ENCODE data around the gene MTMR12. TPM values are rescaled to one million over a fixed set of nuclear protein-coding genes. Genes with fewer than 3 reads are reported as not detected.
A peak's percentile ranks its signal among the peaks of the same experiment; 100 is the strongest.

Gene MTMR12
- total RNA-seq, 8 experiments from 2014 or later, result 6.3 to 22.1 (median 13.2) TPM

- WGBS, 10 experiments, result 36 to 100% (median 100%) methylated on average over 1 to 2 of the region's 2 CpGs; no CpG with 5 or more reads in 3 of the 10 experiments
- in situ Hi-C loops (cut with MboI; ENCODE audit: low pct_unique_long_range_greater_than_20kb in 2 of 9, low sequenced_read_pairs in 9 of 9, unreplicated experiment in 9 of 9), result no loop called here
- Histone ChIP-seq H3K27ac (no peak overlapping the region), H3K4me1 (replicated peaks in 1 of 2) (peaks cover 0 to 11% of the 10 kb centered on the region in 2 donors), H3K4me3 (no peak overlapping the region)
- peak in 1 of 8 experiments; percentile 13 for ATAC-seq (replicated peaks in 6 of 8)
These were observed 57.2 kb downstream of the MTMR12 start for GRCh38 chr5:32255540-32255900.

GRCh38 chr5:32254881-32255539 is 57.7 kb downstream of the MTMR12 start:
- in situ Hi-C loops (cut with MboI; ENCODE audit: low pct_unique_long_range_greater_than_20kb in 2 of 9, low sequenced_read_pairs in 9 of 9, unreplicated experiment in 9 of 9), result no loop called here
- H3K4me3 ChIP-seq, result no peak overlapping the region
- peaks cover 0 to 11% of the 10 kb centered on the region in 2 donors for H3K4me1 ChIP-seq (replicated peaks in 1 of 2)
- peak in 4 of 8 experiments; percentile 23 to 93 (median 86) for ATAC-seq (replicated peaks in 6 of 8)
- 0 to 100% (median 83%) methylated on average over 1 to 5 of the region's 5 CpGs; no CpG with 5 or more reads in 1 of the 10 experiments for WGBS, 10 experiments
- no peak overlapping the region for H3K27ac ChIP-seq

GRCh38 chr5:32251871-32252458 is 60.8 kb downstream of the MTMR12 start:
- Histone ChIP-seq H3K4me1 (replicated peaks in 1 of 2) (peaks cover 0 to 11% of the 10 kb centered on the region in 2 donors), H3K4me3 (no peak overlapping the region), H3K27ac (peak overlapping the region in 1 of 2 donors; percentile 25)
- WGBS, 10 experiments, result 12 to 89% (median 62%) methylated on average over 2 to 8 of the region's 8 CpGs
- peak in 6 of 8 experiments; percentile 8 to 56 (median 30) for ATAC-seq (replicated peaks in 6 of 8)
- in situ Hi-C loops (cut with MboI; ENCODE audit: low pct_unique_long_range_greater_than_20kb in 2 of 9, low sequenced_read_pairs in 9 of 9, unreplicated experiment in 9 of 9), result no loop called here

GRCh38 chr5:32249668-32250067 is 63.1 kb downstream of the MTMR12 start:
- WGBS, 10 experiments, result 60 to 100% (median 83%) methylated on average over 1 to 2 of the region's 2 CpGs; no CpG with 5 or more reads in 4 of the 10 experiments
- no peak overlapping the region for H3K4me3 ChIP-seq
- no peak for ATAC-seq (replicated peaks in 6 of 8)
- in situ Hi-C loops (cut with MboI; ENCODE audit: low pct_unique_long_range_greater_than_20kb in 2 of 9, low sequenced_read_pairs in 9 of 9, unreplicated experiment in 9 of 9), result no loop called here
- peaks cover 0 to 11% of the 10 kb centered on the region in 2 donors for H3K4me1 ChIP-seq (replicated peaks in 1 of 2)
- no peak overlapping the region for H3K27ac ChIP-seq

- ATAC-seq (replicated peaks in 6 of 8), result no peak
- Histone ChIP-seq H3K4me1 (replicated peaks in 1 of 2) (no peaks in the 10 kb centered on the region), H3K27ac (no peak overlapping the region), H3K4me3 (no peak overlapping the region)
- WGBS, 10 experiments, result 80 to 100% (median 100%) methylated on average over 1 of the region's 1 CpG; no CpG with 5 or more reads in 5 of the 10 experiments
- in situ Hi-C loops (cut with MboI; ENCODE audit: low pct_unique_long_range_greater_than_20kb in 2 of 9, low sequenced_read_pairs in 9 of 9, unreplicated experiment in 9 of 9), result no loop called here
These were observed 67.0 kb downstream of the MTMR12 start for GRCh38 chr5:32245742-32246141.

- 83 to 100% (median 96%) methylated on average over 1 to 6 of the region's 6 CpGs; no CpG with 5 or more reads in 1 of the 10 experiments for WGBS, 10 experiments
- in situ Hi-C loops (cut with MboI; ENCODE audit: low pct_unique_long_range_greater_than_20kb in 2 of 9, low sequenced_read_pairs in 9 of 9, unreplicated experiment in 9 of 9), result no loop called here
- no peak overlapping the region for H3K4me3 ChIP-seq
- H3K4me1 ChIP-seq (replicated peaks in 1 of 2), result no peaks in the 10 kb centered on the region
- ATAC-seq (replicated peaks in 6 of 8), result no peak
- H3K27ac ChIP-seq, result no peak overlapping the region
These were observed 68.7 kb downstream of the MTMR12 start for GRCh38 chr5:32244017-32244416.

- in situ Hi-C loops (cut with MboI; ENCODE audit: low pct_unique_long_range_greater_than_20kb in 2 of 9, low sequenced_read_pairs in 9 of 9, unreplicated experiment in 9 of 9), result no loop called here
- 57 to 95% (median 86%) methylated on average over 1 to 7 of the region's 7 CpGs for WGBS, 10 experiments
- Histone ChIP-seq H3K27ac (no peak overlapping the region), H3K4me3 (no peak overlapping the region), H3K4me1 (replicated peaks in 1 of 2) (no peaks in the 10 kb centered on the region)
- no peak for ATAC-seq (replicated peaks in 6 of 8)
These were observed 71.5 kb downstream of the MTMR12 start for GRCh38 chr5:32241034-32241783.

GRCh38 chr5:32239385-32239784 is 73.4 kb downstream of the MTMR12 start:
- in situ Hi-C loops (cut with MboI; ENCODE audit: low pct_unique_long_range_greater_than_20kb in 2 of 9, low sequenced_read_pairs in 9 of 9, unreplicated experiment in 9 of 9), result loop anchor here in 1 of 9 experiments (10.0 kb wide), 1 partner anchor 85 kb away; no protein-coding TSS in a partner anchor
- no peak overlapping the region for H3K4me3 ChIP-seq
- 80 to 97% (median 87%) methylated on average over 1 to 5 of the region's 5 CpGs; no CpG with 5 or more reads in 4 of the 10 experiments for WGBS, 10 experiments
- no peak overlapping the region for H3K27ac ChIP-seq
- no peak for ATAC-seq (replicated peaks in 6 of 8)
- H3K4me1 ChIP-seq (replicated peaks in 1 of 2), result no peaks in the 10 kb centered on the region

GRCh38 chr5:32233696-32234447 is 78.9 kb downstream of the MTMR12 start:
- Histone ChIP-seq H3K4me3 (no peak overlapping the region), H3K27ac (no peak overlapping the region), H3K4me1 (replicated peaks in 1 of 2) (no peaks in the 10 kb centered on the region)
- WGBS, 10 experiments, result 70 to 100% (median 89%) methylated on average over 1 to 8 of the region's 10 CpGs; no CpG with 5 or more reads in 2 of the 10 experiments
- in situ Hi-C loops (cut with MboI; ENCODE audit: low pct_unique_long_range_greater_than_20kb in 2 of 9, low sequenced_read_pairs in 9 of 9, unreplicated experiment in 9 of 9), result loop anchor here in 1 of 9 experiments (10.0 kb wide), 1 partner anchor 91 kb away; no protein-coding TSS in a partner anchor
- peak in 3 of 8 experiments; percentile 15 to 59 (median 16) for ATAC-seq (replicated peaks in 6 of 8)

GRCh38 chr5:32233220-32233695 is 79.5 kb downstream of the MTMR12 start:
- no peak for ATAC-seq (replicated peaks in 6 of 8)
- H3K4me3 ChIP-seq, result no peak overlapping the region
- WGBS, 10 experiments, result 72 to 100% (median 100%) methylated on average over 1 to 2 of the region's 3 CpGs; no CpG with 5 or more reads in 3 of the 10 experiments
- in situ Hi-C loops (cut with MboI; ENCODE audit: low pct_unique_long_range_greater_than_20kb in 2 of 9, low sequenced_read_pairs in 9 of 9, unreplicated experiment in 9 of 9), result loop anchor here in 1 of 9 experiments (10.0 kb wide), 1 partner anchor 92 kb away; no protein-coding TSS in a partner anchor
- no peak overlapping the region for H3K27ac ChIP-seq
- no peaks in the 10 kb centered on the region for H3K4me1 ChIP-seq (replicated peaks in 1 of 2)

GRCh38 chr5:32232441-32233219 is 80.1 kb downstream of the MTMR12 start:
- peak in 7 of 8 experiments; percentile 37 to 98 (median 59) for ATAC-seq (replicated peaks in 6 of 8)
- WGBS, 10 experiments, result 20 to 100% (median 84%) methylated on average over 1 to 8 of the region's 11 CpGs; no CpG with 5 or more reads in 2 of the 10 experiments
- Histone ChIP-seq H3K27ac (no peak overlapping the region), H3K4me3 (no peak overlapping the region), H3K4me1 (replicated peaks in 1 of 2) (no peaks in the 10 kb centered on the region)
- in situ Hi-C loops (cut with MboI; ENCODE audit: low pct_unique_long_range_greater_than_20kb in 2 of 9, low sequenced_read_pairs in 9 of 9, unreplicated experiment in 9 of 9), result loop anchor here in 1 of 9 experiments (10.0 kb wide), 1 partner anchor 92 kb away; no protein-coding TSS in a partner anchor
